Left cardiac atrium (tissue), 4 donors: ENCODE measurements around the gene SLC15A1. TPM values are rescaled to one million over a fixed set of nuclear protein-coding genes. Genes with fewer than 3 reads are reported as not detected.

Experiments
- ATAC-seq, 2 donors: fragments of 200-7000 bp; cut with Tn5 transposase; one replicate each; pipeline ENCODE4 v1.9.1; 2020; ENCODE audit warnings: mild to moderate bottlenecking in 2 of 2, moderate library complexity in 2 of 2
- DNase-seq: peaks from one replicate; pipeline ENCODE4 v3.0.0-alpha.2; 2020
- intact Hi-C, 2 donors: fragments of 100-400 bp; cut with DNase I; formaldehyde crosslinking; loops; one replicate each; pipeline versions ENCODE4 v1.14.1 to v1.15.1; 2022 to 2023
- total RNA-seq, 2 donors: library from RNA; stranded (reverse); fragmentation: NEBNext Ultra II Directional; extraction: Animal tissue kit (Norgen Biotek cat#: 25700); gene quantifications; one replicate each; pipeline ENCODE4 v1.2.1, GENCODE V29; 2021
- donor health status: DM: no; HTN: yes; CAD: no.
- donor health status: DM: no; HTN: yes; CAD: no; lungs with severe emphysema.
- donor health status: DM: yes; HTN: yes; CAD: no.
- donor health status: Dilated cardiomyopathy.

SLC15A1 gene
- total RNA-seq, 2 donors from 2014 or later: not detected

DNA sequence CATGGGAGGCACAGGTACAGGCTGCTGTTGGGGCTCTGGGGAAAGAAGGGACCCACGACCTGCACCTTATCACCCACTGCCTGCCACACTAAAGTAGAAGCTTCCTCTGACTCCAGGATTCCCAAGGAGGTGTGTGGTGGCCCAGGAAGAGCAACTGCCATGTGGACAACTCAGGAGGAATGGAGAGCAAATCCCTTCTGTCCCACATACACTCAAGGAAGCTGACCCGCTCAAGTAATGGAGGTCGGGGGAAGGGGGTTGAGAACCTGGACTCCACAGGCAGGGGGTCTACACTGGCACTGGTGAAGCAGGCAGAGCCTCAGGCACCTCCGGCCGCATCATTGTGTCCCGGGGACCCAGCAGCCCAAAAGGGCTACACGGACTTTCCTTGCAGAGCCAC lies 29.4 kb upstream of the SLC15A1 start:
- DNase-seq (no peak), ATAC-seq (no peak)
- intact Hi-C loops: no loop called here

- intact Hi-C loops: no loop called here
- DNase-seq (no peak), ATAC-seq (no peak)
Measured at GRCh38 chr13:98781470-98781869, 29.0 kb upstream of the SLC15A1 start.

DNA sequence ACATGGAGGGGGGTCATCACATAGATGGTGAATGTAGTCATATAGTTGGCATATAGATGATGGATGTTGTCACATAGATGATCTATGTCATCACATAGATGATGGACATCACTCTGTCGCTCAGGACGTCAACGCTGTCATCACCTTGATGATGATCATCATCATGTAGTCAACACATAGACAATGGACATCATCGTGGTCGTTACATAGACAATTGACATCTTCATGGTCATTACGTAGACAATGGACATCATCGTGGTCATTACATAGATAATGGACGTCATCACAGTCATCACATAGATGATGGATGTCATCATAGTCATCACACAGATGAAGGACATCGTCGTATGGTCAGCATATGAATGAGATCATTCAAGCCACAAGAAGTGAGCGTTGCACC lies 28.6 kb upstream of the SLC15A1 start:
- ATAC-seq (no peak), DNase-seq (no peak)
- intact Hi-C loops: no loop called here

GRCh38 chr13:98780451-98780850 lies 28.0 kb upstream of the SLC15A1 start:
- DNase-seq: no peak
- intact Hi-C loops: no loop called here
- ATAC-seq: no peak

- ATAC-seq: no peak
- intact Hi-C loops: no loop called here
- DNase-seq: no peak
Measured at GRCh38 chr13:98779695-98780094, 27.2 kb upstream of the SLC15A1 start.

DNA sequence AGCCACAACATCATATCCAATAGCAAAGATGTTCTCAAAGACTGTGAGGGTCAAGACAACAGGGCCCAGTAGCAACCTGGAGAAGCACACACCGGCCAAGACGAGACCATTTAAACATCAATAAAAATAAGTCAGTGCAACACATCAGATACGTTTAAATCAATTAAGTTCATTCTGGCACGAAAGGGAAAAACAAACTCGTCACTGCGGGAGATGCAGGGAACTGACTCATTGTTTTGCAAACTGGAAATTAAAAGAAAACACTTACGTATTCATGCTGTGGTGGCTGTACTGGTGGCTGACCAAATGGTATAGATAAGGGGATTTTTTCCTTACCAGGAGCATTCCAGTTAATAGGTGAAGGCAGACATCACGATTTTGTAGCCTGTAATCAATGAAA lies 26.3 kb upstream of the SLC15A1 start:
- ATAC-seq (no peak), DNase-seq (no peak)
- intact Hi-C loops: no loop called here

GRCh38 chr13:98776644-98777043 lies 24.2 kb upstream of the SLC15A1 start:
- intact Hi-C loops: no loop called here
- no peak for DNase-seq
- ATAC-seq: no peak

DNA sequence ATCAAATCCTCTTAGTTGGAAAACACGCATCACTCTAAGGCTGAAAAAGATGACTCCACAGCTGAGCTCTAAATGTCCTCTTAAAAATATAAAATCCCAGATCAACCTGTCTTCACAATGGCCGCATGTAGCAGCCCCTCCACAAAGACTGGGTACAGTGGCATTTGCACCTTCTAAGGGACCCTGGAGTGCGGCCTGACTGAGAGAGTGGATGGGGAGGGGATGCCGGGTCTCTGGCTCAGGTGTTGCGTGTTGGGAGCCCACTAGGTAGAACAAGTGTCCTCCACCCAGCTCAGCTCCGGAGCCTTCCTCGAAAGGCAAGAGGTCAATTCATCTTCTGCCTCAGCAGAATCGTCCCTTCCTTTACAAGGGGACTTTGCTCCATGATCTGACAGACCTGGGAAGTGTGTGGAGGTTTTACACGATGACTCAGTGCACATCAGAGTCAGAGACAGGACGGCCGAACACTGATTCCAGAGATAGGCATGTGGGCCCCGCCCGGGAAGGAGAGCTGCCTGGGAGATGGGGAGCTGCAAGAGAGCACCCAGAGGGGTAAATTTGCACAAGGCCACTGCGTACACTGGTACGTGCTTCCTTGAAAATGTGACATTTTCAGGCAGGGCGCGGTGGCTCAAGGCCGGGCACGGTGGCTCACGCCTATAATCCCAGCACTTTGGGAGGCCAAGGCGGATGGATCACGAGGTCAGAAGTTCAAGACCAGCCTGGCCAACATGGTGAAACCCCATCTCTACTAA lies 23.5 kb upstream of the SLC15A1 start:
- intact Hi-C loops: no loop called here
- DNase-seq (no peak), ATAC-seq (no peak)

DNA sequence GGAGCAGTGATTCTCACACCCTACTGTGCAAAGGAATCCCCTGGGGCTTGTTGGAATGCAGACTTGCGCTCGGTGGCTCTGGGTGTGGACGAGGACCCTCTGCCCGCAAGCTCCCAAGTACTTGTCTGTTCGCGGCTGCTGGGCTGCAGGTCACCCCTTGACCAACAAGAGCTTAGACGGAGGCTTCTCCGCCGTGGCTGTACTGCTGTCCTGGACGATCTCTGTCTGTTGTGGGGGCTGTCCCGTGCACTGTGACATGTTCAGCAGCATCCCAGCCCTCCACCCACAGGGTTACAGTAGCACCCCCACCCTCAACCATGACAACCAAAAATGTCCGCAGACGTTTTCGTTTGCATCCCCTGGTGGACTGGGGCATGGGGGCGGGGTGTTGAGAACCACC lies 22.9 kb upstream of the SLC15A1 start:
- ATAC-seq (no peak), DNase-seq (no peak)
- intact Hi-C loops: no loop called here

DNA sequence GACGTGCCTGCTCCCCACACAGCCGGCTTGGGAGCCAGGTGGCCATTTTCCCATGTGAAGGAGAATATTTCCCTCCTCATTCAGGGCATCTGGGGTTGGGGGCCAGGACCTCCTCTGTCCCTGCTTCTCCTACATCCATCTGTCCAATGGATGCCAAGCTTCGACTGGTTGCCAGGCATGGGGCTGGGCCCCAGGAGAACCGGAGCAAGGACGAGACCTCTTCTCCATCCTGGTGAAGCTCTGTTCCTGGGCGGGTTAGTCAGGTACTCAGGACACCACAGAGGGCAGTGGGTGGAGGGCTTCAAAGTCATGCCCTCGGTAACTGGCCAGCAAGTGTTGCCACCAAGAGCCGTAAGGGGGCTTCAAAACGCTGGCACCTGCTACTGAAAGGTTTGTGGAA lies 22.3 kb upstream of the SLC15A1 start:
- ATAC-seq: no peak
- intact Hi-C loops: no loop called here
- DNase-seq: no peak

DNA sequence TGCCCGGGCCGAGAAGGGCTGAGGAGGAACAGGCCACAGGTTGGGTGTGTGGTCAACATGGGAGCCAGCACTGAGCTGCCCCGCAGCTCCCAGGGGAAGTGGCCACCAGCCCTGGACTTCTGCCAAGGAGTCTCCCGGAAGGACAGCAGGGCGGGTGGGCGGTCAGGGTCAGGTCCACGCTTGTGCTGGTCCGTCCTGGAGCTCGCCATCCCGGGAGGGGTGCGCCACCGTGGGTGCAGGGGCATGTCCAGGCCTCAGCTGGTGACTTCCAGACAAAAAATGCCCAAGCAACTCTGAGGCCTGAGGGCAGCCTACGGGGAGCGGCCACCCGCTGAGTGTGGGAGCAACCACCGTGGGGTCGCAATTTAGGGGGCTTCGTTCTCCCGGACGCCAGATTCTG lies 21.4 kb upstream of the SLC15A1 start:
- intact Hi-C loops: no loop called here
- DNase-seq: no peak
- ATAC-seq: no peak

- intact Hi-C loops: no loop called here
- DNase-seq (no peak), ATAC-seq (no peak)
Measured at GRCh38 chr13:98772794-98773452, 20.5 kb upstream of the SLC15A1 start.

DNA sequence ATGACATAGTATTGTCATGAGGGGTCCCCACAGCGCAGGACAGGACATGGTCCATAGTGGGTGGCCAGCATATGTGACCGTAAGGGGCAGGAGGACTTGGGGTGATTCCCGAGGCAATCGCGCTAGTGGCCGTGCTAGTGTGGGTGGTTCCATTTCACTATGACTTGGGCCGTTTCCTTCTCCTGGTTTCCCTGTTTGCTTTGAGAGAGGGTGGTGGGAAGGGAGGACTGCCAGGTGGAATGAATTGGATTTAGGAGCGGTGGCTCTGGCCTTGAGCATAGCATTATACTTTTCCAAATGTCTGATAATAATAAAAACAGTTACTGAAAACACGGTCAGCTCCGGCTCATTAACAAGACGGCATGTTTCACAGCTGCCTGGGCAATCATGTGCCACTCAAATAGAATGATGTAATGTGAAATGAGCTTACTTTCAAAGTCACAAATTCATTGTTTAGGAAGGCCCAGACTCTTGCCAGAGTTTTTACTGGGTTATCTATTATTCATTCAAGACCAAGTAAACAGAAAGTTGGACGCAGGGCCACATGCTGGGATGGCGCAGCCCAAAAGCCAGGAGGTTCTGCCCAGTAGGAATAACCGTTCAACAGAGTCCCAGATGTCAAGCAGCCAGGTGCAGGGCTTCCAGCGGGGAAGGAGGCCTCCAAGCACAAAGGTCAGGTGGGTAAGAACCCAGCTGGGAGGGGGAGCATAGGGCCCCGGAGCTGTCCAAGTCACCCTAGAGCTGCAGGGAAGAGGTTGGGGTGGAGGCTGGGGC lies 19.6 kb upstream of the SLC15A1 start:
- intact Hi-C loops: no loop called here
- no peak for DNase-seq
- ATAC-seq: no peak

- no peak for ATAC-seq
Measured at GRCh38 chr13:98769736-98770135, 17.3 kb upstream of the SLC15A1 start.

GRCh38 chr13:98768522-98768921 lies 16.1 kb upstream of the SLC15A1 start:
- no peak for DNase-seq
- no peak for ATAC-seq
- intact Hi-C loops: no loop called here

More at GRCh38 chr13:98769736-98770135, 17.3 kb upstream of the SLC15A1 start:
- intact Hi-C loops: no loop called here
- no peak for DNase-seq

DNA sequence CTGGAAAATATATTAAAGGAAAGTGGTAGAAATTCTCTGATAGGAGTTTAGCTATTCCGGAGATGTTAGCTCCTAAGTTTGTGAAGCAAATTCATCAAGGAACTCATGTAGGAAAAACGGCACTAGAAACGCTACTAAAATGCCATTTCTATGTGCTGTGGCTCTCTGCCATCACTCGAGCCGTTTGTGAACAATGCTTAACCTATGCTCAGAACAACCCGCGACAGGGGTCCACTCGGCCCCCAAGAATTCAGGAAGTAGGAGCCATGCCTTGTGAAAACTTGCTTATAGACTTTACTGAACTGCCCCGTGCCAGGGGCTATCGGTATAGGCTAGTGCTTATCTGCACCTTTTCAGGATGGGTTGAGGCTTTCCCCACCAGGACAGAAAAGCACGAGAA lies 14.2 kb upstream of the SLC15A1 start:
- intact Hi-C loops: no loop called here
- no peak for ATAC-seq
- DNase-seq: no peak

DNA sequence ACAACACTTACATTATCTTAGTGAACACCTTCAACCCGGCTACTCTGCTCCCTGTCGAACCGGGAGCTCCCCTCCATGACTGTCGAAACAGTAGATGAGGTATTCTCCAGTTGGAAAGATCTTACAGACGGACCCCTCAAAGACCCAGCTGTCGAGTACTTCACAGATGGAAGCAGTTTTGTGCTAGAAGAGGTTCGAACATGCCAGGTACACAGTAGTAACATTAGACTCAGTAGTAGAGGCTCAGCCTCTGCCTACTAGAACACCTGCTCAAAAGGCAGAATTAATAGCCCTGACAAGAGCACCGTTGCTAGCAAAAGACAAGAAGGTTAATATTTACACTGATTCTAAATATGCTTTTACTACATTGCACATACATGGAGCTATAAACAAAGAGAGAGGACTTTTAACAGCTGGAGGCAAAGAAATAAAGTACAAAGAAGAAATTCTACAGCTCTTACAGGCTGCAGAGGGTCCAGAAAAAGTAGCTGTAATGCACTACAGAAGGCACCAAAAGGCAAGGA lies 13.6 kb upstream of the SLC15A1 start:
- DNase-seq (no peak), ATAC-seq (no peak)
- intact Hi-C loops: no loop called here

GRCh38 chr13:98761986-98762616 lies 9.6 kb upstream of the SLC15A1 start:
- intact Hi-C loops: no loop called here
- DNase-seq (no peak), ATAC-seq (no peak)

DNA sequence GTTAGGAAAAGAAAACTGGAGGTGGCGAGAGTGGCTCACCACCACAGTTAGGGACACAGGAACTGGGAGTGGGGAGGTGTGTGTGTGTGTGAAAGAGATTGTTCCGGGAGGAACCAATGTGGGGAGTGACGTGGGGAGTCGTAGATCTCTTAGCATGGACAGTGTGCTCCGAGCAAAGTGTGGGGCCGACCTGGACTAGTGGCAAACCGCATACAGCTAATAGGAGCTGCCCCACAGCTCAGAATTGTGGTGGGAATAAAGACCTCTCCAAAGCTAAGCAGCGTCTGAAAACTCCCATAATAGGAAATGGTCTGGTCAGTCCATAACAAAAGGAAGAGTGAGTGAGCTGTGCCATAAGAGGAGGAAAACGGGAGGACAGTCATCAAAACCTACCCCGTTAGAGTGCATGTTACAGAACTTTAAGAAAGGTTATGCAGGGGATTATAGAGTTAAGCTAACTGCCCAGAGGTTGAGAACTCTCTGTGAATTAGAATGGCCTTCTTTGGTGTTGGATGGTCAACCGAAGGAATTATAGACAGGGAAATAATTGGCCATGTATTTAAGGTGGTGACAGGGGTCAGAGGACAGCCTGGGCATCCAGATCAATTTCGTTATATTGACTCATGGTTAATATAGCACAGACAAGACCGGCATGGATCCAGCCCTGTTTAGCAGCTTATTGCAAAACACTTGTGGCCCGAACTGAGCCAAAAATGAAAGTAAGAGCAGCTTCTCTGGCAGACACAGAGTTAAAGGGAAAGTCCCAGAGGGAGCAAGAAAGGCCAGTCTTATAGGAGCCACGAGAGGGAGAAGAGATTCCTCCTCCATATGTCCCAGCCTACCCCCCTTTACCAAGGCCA lies 8.9 kb upstream of the SLC15A1 start:
- peak; percentile 54 to 63 for ATAC-seq
- intact Hi-C loops: no loop called here

More for the DNA sequence above, 8.9 kb upstream of the SLC15A1 start:
- no peak for DNase-seq
